HT1080 (cell line): ENCODE results near the gene YKT6. TPM values are rescaled to one million over a fixed set of nuclear protein-coding genes. Genes with fewer than 3 reads are reported as not detected.
"Not testable (repeated sequence)": the region's sequence is repeated elsewhere in the genome, so short reads cannot be mapped to it uniquely, and the experiment has no call there.

Experiments
- DNase-seq: peaks from one replicate; pipeline ENCODE4 v3.0.0-alpha.2; 2015; ENCODE audit warnings: low read depth
- total RNA-seq: library from RNA; depleted of rRNA; stranded (reverse); fragments of >200 nt; shearing (Covaris generic); gene quantifications from 2 replicates; pipeline ENCODE4 v1.2.3, GENCODE V29; 2014

The YKT6 gene
- total RNA-seq, 1 experiment from 2014 or later, result 201 TPM

DNA sequence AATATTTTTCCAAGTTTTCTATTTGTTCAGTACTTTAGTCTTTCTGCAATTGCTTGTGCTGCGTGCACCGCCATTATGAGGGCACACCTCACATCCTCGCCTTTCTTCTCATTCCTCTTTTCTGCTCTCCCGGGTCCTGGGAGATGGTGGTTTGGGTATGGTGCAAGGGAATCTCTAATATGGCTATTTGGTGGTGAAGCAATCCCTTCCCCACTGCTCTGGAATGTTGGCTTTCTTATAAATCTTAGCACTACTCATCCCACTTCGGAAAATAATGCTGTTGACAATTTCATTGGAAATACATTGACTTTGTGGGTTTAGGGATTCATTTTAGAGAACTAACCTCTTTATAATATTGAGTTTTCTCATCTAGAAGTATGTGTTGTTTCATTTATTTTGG is 9.6 kb upstream of the YKT6 start:
- no peak for DNase-seq

DNA sequence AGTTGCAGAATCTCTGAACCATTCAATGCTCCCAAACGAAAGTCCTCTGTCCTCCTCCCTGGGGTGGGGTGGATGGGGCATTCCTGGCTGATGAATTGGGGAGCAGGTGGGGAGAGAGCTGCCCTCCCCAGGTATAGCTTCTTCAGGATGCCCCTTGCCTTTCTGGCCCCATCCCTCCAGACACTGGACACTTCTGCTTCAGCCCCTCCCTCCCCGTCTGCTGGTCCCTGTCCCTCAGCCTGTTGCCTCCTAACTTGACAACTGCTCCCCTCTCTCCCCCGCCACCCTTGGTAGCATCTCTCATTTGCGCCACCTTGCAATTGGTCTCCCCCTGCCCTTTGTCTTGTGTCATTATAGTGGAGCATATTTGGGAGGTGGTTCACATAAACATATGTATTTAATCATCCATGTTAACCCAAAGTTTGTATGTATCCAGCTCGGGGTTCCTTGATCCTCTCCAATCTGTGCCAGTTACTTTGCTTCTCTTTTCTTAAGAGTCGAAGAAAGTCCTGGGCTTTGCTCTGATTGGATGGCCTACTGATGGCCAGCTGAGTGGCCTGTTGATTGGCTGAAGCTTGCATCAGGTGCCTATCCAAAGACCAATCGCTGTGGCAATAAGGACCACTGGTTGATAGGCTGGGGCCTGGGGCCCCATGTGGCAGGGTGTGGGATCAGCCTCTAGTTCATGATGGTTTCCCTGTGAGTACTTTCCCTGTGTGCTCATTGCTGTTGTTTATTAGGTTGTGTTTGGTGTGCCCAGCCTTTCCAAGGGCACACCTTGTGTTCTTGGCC is 7.6 kb upstream of the YKT6 start:
- no peak for DNase-seq

DNA sequence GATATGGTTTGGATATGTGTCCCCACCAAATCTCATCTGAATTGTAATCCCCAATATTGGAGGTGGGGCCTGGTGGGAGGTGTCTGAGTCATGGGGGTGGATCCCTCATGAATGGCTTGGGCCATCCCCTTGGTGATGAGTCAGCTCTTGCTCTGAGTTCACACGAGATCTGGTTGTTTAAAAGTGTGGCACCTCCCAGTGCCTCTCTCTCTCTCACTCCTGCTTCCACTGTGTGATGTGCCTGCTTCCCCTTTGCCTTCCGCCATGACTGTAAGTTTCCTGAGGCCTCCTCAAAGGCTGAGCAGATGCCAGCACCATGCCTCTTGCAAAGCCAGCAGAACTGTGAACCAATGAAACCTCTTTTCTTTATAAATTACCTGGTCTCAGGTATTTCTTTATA is 6.7 kb upstream of the YKT6 start:
- peak; percentile 59 for DNase-seq

DNA sequence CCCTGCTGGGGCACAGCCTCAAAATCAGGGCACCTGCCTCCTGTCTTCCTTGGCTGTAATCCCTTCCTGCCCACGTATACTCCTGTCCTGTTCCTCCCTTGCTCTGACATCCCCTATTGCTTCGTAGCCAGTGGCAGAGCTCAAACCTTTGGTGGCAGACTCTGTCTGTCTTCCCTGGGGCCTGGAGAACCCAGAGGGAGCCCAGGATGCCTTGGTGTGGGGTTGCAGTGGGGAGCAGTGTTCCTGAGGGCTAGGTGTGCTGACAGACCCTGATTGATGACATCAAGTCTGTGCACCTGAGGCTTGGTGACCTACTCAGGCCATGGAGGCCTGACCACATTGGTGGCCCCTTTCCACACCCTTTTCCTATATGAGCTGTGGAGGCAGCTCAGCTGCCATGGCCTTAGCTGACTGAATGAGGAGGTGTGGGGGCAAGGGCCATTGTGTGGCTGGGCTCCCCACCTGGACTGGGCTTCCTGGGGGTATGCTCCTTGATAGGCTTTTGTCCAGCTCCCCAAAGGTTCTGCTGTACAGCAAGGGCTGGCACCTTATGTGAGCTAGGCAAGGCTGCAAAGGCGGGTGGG is 6.1 kb upstream of the YKT6 start:
- DNase-seq, result no peak

DNA sequence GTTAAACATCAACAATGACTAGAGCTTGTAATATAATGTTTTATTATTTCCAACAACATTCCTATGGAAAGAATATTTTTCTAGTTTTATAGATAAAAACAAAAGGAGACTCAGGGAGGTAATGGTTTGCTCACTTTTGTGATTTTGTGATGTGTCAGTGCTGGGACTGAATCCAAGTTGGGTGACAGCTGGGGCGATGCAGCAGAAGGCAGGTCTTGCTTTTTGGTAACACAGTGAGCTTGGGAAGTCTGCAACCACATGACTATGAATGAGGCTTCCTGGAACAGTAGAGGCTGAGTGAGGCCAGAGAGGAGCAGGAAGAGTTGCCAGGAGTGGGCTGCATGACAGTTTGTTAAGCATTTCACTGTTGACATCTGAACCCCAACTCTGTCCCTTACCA is 4.9 kb upstream of the YKT6 start:
- peak; percentile 25 for DNase-seq

DNA sequence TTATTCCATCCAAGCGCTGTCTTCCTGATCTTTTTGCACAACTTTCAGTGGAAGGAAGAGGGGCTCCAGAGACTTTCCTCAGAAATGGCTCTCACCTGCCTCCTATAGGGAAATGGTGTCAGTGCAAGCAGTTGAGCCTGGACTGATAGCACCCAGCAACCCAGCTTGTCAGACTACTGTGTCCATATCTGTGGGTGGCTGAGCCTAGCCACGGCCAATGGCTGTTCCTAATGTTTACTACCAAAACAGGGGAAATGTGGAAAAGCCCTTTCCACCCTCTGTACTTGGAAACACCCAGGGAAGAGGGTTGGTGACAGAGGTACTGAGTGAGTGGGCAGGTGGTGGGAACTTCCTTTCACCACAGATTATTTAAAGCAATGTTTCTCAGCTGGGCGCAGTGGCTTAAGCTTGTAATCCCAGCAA is 4.3 kb upstream of the YKT6 start:
- DNase-seq, result peak; percentile 55

DNA sequence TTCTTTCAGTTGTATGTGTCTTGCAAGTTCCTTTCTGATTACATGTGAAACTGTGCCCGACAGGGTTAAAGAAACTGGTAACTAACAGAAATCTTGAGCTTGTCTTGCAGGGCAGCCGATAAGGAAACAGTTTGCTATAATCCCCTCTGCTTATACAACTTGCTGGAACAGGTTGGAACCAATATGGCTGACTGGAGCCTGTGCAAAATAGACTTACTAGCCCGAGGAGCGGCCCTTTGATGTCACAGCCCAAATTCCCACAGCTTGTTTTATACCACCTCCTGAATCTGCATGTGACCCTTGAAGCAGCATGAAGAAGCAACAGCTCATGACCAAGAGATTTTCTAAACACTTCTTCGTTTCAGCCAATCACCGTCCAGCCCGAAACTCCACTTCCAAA is 3.3 kb upstream of the YKT6 start:
- no peak for DNase-seq

DNA sequence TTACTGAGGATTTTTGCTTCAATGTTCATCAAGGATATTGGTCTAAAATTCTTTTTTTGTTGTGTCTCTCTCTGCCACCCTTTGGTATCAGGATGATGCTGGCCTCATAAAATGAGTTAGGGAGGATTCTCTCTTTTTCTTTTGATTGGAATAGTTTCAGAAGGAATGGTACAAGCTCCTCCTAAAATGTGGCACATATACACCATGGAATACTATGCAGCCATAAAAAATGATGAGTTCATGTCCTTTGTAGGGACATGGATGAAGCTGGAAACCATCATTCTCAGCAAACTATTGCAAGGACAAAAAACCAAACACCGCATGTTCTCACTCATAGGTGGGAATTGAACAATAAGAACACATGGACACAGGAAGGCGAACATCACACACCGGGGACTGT is 615 bp upstream of the YKT6 start:
- not testable (repeated sequence) for DNase-seq

DNA sequence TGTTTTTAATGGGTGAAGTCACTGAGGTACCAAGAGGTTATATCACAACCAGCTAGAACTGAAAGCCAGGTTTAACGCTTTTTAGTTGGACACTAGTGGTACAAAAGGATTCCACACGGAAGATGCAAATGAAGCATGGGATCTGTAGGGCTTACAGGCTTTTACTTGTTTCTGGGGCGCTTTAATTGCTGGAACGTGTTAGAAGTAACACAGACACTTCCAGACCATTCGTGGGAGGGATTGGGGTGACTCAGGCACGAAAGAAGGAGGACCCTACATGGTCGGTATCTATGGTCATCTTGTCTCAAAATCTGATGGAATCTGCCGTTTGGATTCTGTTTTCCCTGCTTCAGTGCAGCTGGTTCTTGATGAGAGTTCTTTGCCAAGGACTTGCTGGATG is 1.0 kb downstream of the YKT6 start:
- no peak for DNase-seq

DNA sequence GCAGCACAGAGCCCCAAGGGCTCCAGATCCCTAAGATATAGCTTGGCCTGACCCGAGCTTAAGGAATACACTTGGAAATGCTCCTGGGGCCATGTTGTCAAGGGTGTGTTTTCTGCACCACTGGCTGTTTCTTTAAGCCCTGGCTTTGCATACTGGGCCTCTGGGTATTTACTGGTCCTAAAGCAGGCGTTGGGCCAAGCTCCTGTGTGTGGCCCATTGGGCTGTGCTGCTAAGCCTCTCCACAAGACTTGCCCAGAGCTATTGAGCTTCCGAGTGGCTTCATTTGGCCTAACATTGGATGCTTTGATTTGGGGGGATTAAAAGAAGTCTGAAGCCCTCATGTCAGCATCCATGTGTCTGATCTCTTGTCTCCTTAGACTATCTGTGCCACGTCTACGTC is 5.2 kb downstream of the YKT6 start:
- DNase-seq, result no peak

DNA sequence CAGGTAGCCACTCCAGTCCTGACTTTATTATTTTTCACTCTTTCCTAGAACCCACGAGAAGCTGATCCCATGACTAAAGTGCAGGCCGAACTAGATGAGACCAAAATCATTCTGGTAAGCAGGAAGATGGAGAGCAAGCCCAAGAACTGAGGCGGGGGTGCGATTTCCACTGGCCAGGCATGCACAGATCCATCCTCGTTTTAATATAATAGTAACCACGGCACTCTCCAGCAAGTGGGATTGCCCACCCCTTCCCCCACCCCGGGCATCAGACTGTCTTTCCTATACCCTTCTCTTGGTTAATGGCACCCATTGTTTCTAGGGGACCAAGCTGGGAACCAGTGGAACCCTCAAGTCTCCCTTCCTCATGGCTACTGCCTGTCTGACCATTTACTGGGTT is 7.3 kb downstream of the YKT6 start:
- no peak for DNase-seq

DNA sequence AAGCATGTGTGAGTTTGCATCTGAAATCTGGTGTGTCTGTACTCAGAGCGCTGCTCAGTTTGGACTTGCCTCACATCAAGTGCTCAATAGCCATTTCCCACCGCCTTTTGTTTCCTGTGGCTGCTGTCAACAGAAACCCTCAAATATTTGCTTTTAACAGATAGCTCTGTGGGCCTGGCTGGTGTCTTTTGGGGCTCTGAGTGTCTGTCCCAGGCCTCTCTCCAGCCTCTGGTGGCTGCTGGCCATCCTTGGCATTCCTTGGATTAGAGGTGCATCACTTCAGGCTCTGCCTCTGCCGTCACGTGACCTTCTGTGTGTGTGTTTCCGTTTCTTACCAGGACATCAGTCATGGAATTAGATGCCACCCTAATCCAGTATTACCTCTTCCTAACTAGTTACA is 9.3 kb downstream of the YKT6 start:
- no peak for DNase-seq

DNA sequence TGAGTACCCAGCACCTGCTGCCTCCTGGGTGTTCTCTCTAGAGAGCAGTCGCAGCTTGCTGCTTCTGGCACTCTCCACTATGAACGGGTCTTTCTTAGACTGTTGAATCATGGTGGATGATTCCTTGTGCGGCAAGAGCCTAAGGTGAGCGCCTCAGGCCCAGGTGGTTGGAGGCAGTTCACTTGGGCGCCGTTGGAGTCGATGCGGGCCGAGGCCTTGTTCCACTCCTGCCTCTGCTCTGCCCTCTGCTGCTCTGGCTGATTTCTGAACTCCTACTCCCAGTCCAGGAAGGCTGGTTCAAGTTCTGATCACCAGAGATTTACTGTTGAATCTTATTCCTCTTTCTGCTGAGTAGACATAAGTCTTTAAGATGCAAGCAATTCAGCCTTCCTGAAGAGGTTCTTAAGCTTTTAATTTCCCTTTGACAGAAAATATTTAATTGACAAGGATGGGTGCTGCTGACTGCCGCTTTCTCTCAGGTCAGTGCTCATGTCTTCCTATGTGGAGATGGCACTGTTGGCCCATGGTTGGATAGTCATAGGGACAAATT is 10.4 kb downstream of the YKT6 start:
- DNase-seq, result no peak

DNA sequence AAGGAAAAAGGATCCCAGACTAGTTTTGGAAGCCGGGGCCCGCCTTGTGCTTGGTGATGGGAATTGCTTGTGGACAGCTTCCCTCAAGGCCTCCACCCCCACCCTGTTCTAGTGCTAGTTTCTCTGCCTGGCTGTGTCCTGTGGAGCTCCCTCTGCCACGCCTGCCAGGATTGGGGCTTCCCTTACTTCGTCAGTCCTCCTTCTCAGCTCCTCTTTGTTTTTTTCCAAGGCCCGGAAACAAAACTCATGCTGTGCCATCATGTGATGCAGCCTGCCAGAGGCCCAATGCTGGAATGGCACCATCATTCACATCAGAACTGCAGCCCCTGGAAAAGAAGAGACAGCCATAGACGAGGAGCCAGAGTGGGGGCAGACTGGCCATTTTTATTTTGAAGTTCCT is 11.2 kb downstream of the YKT6 start:
- DNase-seq, result no peak

DNA sequence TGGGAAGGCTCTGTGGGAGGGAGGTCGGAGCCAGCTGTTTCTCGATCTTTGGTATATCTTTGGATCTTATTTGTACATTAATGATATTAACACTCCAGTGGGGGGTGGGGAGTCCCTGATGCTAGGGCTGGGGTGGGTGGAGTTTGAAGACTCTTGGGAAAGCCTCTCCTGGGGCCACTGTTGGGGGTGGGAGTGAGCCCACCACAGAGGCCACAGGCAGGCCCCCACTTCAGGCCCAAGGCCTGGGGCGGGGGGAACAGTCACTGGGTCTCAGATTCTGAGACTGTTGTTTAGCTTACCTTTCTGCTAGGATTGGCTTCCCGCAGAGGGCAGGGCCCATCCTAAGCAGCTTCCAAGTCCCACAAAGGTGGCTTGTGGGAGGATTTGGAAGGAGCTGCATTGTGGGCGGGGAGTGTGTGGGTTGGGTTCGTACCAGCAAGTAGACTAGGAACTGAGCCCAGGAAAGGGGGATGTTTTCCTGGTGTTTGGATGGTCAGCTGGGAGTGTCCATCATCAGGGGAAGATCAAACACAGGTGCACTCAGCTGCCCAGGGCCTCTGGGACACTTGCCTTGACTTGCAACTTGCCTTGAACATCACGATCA is 11.9 kb downstream of the YKT6 start:
- no peak for DNase-seq

DNA sequence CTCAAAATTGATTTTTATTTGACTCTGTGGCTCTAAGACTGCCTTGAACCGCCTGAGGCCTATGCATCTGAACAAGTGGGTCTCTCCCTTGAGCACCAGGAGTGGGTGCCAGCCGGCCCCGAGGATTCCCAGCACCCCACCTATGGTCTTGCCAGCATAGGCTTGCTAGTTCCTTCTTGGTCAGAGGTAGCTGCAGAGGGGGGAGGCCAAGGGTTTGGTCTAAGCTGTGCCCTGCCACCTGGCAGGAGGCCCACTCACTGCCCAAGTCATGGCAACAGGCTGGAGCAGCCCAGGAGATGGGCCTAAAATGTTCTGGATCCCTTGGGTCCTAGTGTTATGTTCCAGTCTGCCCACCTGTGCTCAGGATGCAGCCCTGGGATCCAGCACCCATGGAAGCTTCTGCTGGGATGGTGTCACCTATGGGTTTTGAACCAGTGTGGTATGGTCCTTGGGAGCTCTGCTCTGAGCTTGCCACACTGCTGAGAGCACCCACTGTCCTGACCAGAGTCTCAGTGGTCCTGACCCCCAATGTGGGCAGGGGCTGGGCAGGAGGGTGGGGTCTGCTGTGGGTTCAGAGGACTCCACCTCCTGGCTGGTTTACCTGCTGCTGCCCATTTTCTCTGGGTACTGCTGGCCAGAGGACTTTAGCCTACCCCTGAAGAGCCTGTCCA is 12.6 kb downstream of the YKT6 start:
- no peak for DNase-seq

DNA sequence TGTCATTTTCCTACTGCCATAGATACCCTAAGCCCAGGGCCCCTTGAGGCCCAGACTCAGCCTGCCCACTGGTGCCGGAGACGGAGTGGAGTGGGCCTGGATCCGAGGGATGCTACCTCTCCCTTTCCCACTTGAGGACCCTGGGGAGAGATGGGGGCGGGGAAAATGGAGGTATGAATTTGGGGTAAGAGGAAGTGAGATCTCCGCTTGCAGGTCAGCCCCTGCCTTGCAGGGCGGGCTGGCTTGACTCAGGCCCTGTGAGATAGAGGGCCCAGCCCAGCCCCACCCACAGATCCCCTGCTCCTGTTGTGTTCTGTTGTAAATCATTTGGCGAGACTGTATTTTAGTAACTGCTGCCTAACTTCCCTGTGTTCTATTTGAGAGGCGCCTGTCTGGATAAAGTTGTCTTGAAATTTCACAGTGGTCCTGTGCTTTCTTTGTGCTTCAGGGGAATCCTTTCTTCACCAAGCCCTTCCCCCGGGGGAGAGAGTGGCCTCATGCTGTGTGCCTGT is 13.2 kb downstream of the YKT6 start:
- DNase-seq, result no peak

DNA sequence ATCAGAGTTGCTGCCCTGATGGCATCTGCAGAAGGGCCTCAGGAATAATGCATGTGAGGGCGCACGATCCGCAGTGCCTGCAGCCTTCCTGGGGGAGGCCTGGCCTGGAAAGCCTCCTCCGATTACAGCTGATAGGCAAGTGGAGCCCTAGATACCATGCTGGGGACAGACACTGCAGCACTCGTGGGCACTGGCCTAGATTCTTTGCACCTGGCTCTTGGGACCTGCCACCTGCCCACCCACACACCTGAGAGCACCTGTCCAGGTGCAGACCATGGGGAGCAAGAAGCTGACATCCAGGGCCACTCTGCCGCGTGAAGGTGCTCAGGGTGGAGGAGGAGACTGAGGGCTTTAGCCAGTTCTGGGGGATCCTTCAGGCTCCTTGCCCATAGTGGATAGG is 14.8 kb downstream of the YKT6 start:
- no peak for DNase-seq

DNA sequence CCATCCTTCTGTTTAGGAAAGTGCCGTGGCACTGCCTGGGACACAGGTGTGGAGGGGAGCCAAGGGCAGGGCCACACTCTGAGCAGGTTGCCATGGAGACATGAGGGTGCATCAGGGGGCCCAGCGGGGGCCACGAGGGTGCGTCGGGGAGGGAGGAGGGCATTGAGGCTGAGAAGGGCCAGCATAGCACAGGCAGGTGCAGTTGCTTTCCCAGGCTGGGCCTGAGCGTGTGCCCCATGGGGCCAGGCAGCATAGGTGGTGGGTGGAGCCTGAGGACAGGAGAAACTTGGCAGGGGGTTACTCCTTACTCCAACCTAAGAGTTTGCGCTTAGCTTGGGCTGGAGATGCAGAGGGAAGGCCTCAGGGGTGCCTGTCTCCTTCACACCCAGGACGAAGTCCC is 15.2 kb downstream of the YKT6 start:
- no peak for DNase-seq

DNA sequence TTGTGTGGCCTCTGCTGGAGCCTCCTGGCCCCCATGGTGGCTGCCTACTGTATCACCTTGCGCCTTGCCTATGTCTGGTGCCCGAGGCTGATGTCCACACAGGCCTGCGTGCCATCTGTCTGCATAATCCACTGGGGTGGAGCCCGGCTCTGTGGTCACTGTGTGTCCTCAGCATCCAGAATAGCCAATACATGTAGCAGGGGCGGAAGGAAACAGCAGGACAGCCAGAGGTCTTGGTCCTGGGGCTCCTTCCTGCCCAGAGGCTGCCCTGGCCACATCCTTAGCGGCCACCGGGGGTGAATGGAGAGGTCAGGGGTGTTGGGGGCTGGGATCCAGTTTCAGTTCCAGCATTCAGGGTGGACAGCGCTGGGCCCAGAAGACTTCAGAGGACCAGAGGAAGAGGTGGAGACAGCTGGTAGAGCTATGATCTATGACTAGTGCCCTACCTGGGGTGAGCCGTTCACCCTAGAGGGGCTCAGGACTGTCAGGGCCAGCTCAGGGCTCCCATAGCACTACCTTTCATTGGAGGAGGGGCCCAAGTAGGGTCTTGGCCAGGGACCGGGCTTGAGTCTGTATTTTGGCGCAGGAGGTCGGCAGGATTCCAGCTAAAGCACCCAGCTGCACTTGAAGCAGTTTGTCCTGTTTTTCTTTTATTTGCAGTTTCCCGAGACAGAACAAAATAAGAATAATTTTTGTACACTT is 15.9 kb downstream of the YKT6 start:
- DNase-seq, result no peak

DNA sequence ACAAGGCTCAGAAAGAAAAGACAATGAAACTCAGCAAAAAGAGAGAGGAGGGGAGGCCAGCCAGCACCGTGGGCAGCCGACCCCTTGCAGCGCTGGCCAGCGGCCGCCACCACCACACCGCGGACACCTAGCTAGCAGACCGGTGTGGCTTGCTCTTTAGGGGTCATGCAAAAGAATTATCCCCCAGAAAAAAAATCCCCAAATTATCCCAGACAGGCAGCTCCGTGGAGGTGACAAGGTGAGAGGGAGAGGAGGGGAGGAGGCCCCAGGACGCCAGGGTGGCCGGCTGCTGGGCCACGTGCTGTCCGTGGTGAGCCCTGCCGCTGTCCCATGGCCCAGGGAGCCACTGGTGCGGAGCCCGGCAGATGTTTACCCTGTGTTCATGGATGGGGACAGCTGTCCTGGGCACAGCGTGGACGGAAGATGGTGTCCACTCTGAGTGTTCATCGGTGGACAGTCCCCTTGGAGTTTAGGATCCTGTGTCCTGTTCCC is 16.5 kb downstream of the YKT6 start:
- no peak for DNase-seq
